Endometrial microvascular endothelial cells (primary cell): ENCODE data around the gene ABLIM3. TPM values are rescaled to one million over a fixed set of nuclear protein-coding genes. Genes with fewer than 3 reads are reported as not detected.
"Not testable (repeated sequence)": the region's sequence is repeated elsewhere in the genome, so short reads cannot be mapped to it uniquely, and the experiment has no call there.

Source experiments
- in situ Hi-C: cut with HindIII; loops from 2 replicates; pipeline ENCODE4 v1.10.0; 2017; ENCODE audit warnings: low sequenced_read_pairs, low pct_unique_long_range_greater_than_20kb; ENCODE audit errors: inconsistent ontology term
- total RNA-seq: library from RNA; depleted of rRNA; stranded (reverse); fragments of >200 nt; gene quantifications from one replicate; pipeline ENCODE4 v1.2.3, GENCODE V29; 2015; ENCODE audit errors: inconsistent ontology term

Gene ABLIM3
- total RNA-seq, 1 donor from 2014 or later = 62.1 TPM

GRCh38 chr5:149264439-149265067 lies 123.3 kb downstream of the ABLIM3 start:
- in situ Hi-C loops = no loop called here

GRCh38 chr5:149265068-149265465 lies 123.8 kb downstream of the ABLIM3 start:
- in situ Hi-C loops = no loop called here

GRCh38 chr5:149265597-149265996 lies 124.3 kb downstream of the ABLIM3 start:
- in situ Hi-C loops = no loop called here

- in situ Hi-C loops = no loop called here
Observed at GRCh38 chr5:149267241-149267973, 126.1 kb downstream of the ABLIM3 start.

GRCh38 chr5:149268928-149269557 lies 127.8 kb downstream of the ABLIM3 start:
- in situ Hi-C loops = no loop called here

- in situ Hi-C loops = no loop called here
Observed at GRCh38 chr5:149271195-149271715, 130.0 kb downstream of the ABLIM3 start.

GRCh38 chr5:149271716-149272563 lies 130.6 kb downstream of the ABLIM3 start, which contains the start of gene AFAP1L1:
TSS of gene AFAP1L1 (plus strand) at chr5:149271859. CDS start at chr5:149271969, 110 bp downstream.
- in situ Hi-C loops = no loop called here

- in situ Hi-C loops = not testable (repeated sequence)
Observed at GRCh38 chr5:149272781-149273180, 131.5 kb downstream of the ABLIM3 start.

GRCh38 chr5:149273237-149273636 lies 131.9 kb downstream of the ABLIM3 start:
- in situ Hi-C loops = no loop called here

GRCh38 chr5:149273950-149274349 lies 132.7 kb downstream of the ABLIM3 start:
- in situ Hi-C loops = no loop called here

- in situ Hi-C loops = no loop called here
Observed at GRCh38 chr5:149274939-149275338, 133.6 kb downstream of the ABLIM3 start.

- in situ Hi-C loops = no loop called here
Observed at GRCh38 chr5:149277801-149278200, 136.5 kb downstream of the ABLIM3 start.

- in situ Hi-C loops = no loop called here
Observed at GRCh38 chr5:149278451-149279210, 137.3 kb downstream of the ABLIM3 start.

GRCh38 chr5:149279661-149280060 lies 138.4 kb downstream of the ABLIM3 start:
- in situ Hi-C loops = no loop called here

GRCh38 chr5:149280124-149280523 lies 138.8 kb downstream of the ABLIM3 start:
- in situ Hi-C loops = no loop called here

GRCh38 chr5:149280802-149281201 lies 139.5 kb downstream of the ABLIM3 start:
- in situ Hi-C loops = no loop called here

- in situ Hi-C loops = no loop called here
Observed at GRCh38 chr5:149282027-149282965, 141.0 kb downstream of the ABLIM3 start.
